DND-41 (cell line): ENCODE results near the gene KXD1.
"Not testable (repeated sequence)": the region's sequence is repeated elsewhere in the genome, so short reads cannot be mapped to it uniquely, and the experiment has no call there.

Source experiments
- ATAC-seq: fragments of 200-7000 bp; cut with Tn5 transposase; 3 replicates; pipeline ENCODE4 v1.9.1; 2021; ENCODE audit warnings: low read depth; ENCODE audit not compliant: insufficient read depth
- DNase-seq: peaks from one replicate; pipeline ENCODE4 v3.0.0-alpha.2; 2020
- H2AFZ ChIP-seq: 2 replicates; pipeline ENCODE4 v1.6.0; 2012; ENCODE audit warnings: low read depth, low read length
- H3K27ac ChIP-seq: 2 replicates; pipeline ENCODE4 v1.5.1; 2012; ENCODE audit warnings: low read length, inconsistent platforms
- H3K27me3 ChIP-seq: fragments of 200-600 bp; sonication (generic); 2 replicates; pipeline ENCODE4 v1.6.0; 2012; ENCODE audit warnings: low read length, mild to moderate bottlenecking, inconsistent platforms; ENCODE audit not compliant: insufficient read depth, poor library complexity
- H3K36me3 ChIP-seq: 2 replicates; pipeline ENCODE4 v1.5.1; 2012; ENCODE audit warnings: low read length, inconsistent platforms; ENCODE audit not compliant: insufficient read depth
- H3K4me1 ChIP-seq: 2 replicates; pipeline ENCODE4 v1.5.1; 2012; ENCODE audit warnings: mild to moderate bottlenecking, low read length; ENCODE audit not compliant: insufficient read depth
- H3K4me2 ChIP-seq: 2 replicates; pipeline ENCODE4 v1.6.0; 2012; ENCODE audit warnings: mild to moderate bottlenecking, moderate library complexity, low read length, inconsistent platforms; ENCODE audit not compliant: insufficient read depth
- H3K4me3 ChIP-seq, 2 experiments: fragments of 200-600 bp in 1 of 2; shearing (Covaris generic) in 1 of 2; 2 replicates each; pipeline ENCODE4 v1.5.1; 2012 to 2016; ENCODE audit warnings: inconsistent platforms in 2 of 2, low read length in 2 of 2, mild to moderate bottlenecking in 2 of 2, low read depth in 1 of 2, moderate library complexity in 1 of 2
- H3K79me2 ChIP-seq: 2 replicates; pipeline ENCODE4 v1.6.0; 2012; ENCODE audit warnings: low read length, inconsistent platforms; ENCODE audit not compliant: insufficient read depth
- H3K9ac ChIP-seq: 2 replicates; pipeline ENCODE4 v1.6.0; 2012; ENCODE audit warnings: low read depth, mild to moderate bottlenecking, inconsistent platforms, low read length, moderate library complexity
- H3K9me3 ChIP-seq: 2 replicates; pipeline ENCODE4 v1.5.1; 2012; ENCODE audit warnings: low read length, moderate library complexity, mild to moderate bottlenecking, inconsistent platforms; ENCODE audit not compliant: insufficient read depth, severe bottlenecking
- H4K20me1 ChIP-seq: 2 replicates; pipeline ENCODE4 v1.6.0; 2012; ENCODE audit warnings: low read length; ENCODE audit not compliant: insufficient read depth
- CTCF ChIP-seq: IDR thresholded peaks from 2 replicates; pipeline ENCODE4 v1.5.1; 2012; ENCODE audit warnings: borderline replicate concordance, low read length, moderate library complexity, mild to moderate bottlenecking; ENCODE audit not compliant: poor library complexity, severe bottlenecking; ENCODE audit errors: extremely low read depth
- EZH2 ChIP-seq: IDR thresholded peaks from 3 replicates; pipeline ENCODE4 v1.6.1; 2012; ENCODE audit warnings: borderline replicate concordance, low read depth, mild to moderate bottlenecking, moderate library complexity, low read length, inconsistent platforms; ENCODE audit not compliant: severe bottlenecking

KXD1 gene

GRCh38 chr19:18599485-18599884 is 41.8 kb downstream of the KXD1 start:
- Histone ChIP-seq H3K27ac (no peak overlapping the region), H3K4me1 (peaks cover 2% of the 10 kb centered on the region), H3K79me2 (no peaks in the 10 kb centered on the region), H3K27me3 (peaks cover 6% of the 10 kb centered on the region), H2AFZ (no peak overlapping the region), H4K20me1 (no peaks in the 10 kb centered on the region), H3K9ac (no peak overlapping the region), H3K36me3 (no peaks in the 10 kb centered on the region), H3K4me2 (no peak overlapping the region), H3K4me3 (no peak overlapping the region), H3K9me3 (no peaks in the 10 kb centered on the region)
- no peak for ATAC-seq
- no peak for DNase-seq
- TF ChIP-seq CTCF (no peak), EZH2 (no peak)

GRCh38 chr19:18600692-18601397 is 43.2 kb downstream of the KXD1 start:
- H3K36me3 ChIP-seq, H3K27ac ChIP-seq, H3K9me3 ChIP-seq, H2AFZ ChIP-seq, H3K4me3 ChIP-seq, ATAC-seq, H4K20me1 ChIP-seq, H3K79me2 ChIP-seq, H3K9ac ChIP-seq, H3K27me3 ChIP-seq, H3K4me1 ChIP-seq, H3K4me2 ChIP-seq, DNase-seq: not testable (repeated sequence)

GRCh38 chr19:18601875-18602274 is 44.2 kb downstream of the KXD1 start:
- Histone ChIP-seq H3K4me3 (no peak overlapping the region), H3K9ac (no peak overlapping the region), H3K27ac (no peak overlapping the region), H3K9me3 (no peaks in the 10 kb centered on the region), H4K20me1 (no peaks in the 10 kb centered on the region), H3K79me2 (no peaks in the 10 kb centered on the region), H3K27me3 (peaks cover 6% of the 10 kb centered on the region), H3K36me3 (no peaks in the 10 kb centered on the region), H3K4me2 (no peak overlapping the region), H3K4me1 (no peaks in the 10 kb centered on the region), H2AFZ (no peak overlapping the region)
- TF ChIP-seq CTCF (no peak), EZH2 (no peak)
- no peak for DNase-seq
- ATAC-seq, result no peak

- Histone ChIP-seq H4K20me1 (no peaks in the 10 kb centered on the region), H3K9me3 (no peaks in the 10 kb centered on the region), H2AFZ (no peak overlapping the region), H3K79me2 (no peaks in the 10 kb centered on the region), H3K4me2 (no peak overlapping the region), H3K36me3 (no peaks in the 10 kb centered on the region), H3K27me3 (peaks cover 6% of the 10 kb centered on the region), H3K4me3 (no peak overlapping the region), H3K4me1 (no peaks in the 10 kb centered on the region), H3K9ac (no peak overlapping the region), H3K27ac (no peak overlapping the region)
- TF ChIP-seq CTCF (peak; percentile 10), EZH2 (no peak)
- peak; percentile 55; the same call in 2 of the 3 replicates for ATAC-seq
- no peak for DNase-seq
Measured at GRCh38 chr19:18603255-18603957, 45.7 kb downstream of the KXD1 start.
